HepG2 (cell line): ENCODE measurements around the gene TBC1D24. TPM values are rescaled to one million over a fixed set of nuclear protein-coding genes. Genes with fewer than 3 reads are reported as not detected.

ENCODE experiments used
- ATAC-seq: fragments of 200-7000 bp; cut with Tn5 transposase; 3 replicates; pipeline ENCODE4 v1.9.1; 2020; ENCODE audit warnings: mild to moderate bottlenecking, moderate library complexity
- BruUV-seq: library from RNA; stranded (reverse); fragments of 400-500 nt; replicated peaks from 2 replicates; lab custom pipeline; 2021; lab: Mats Ljungman, UMichigan
- CTCF ChIA-PET: fragments of 300-600 bp; formaldehyde crosslinking; extraction: SDS; loops from one replicate; lab custom pipeline; 2021; ENCODE audit warnings: low total read pairs, inconsistent platforms, low intra/inter-chr PET ratio; lab: Yijun Ruan, JAX
- POLR2A ChIA-PET: fragments of 350-600 bp; sonication (Branson Sonifier 250); formaldehyde crosslinking; loops from one replicate; lab custom pipeline; 2020; ENCODE audit warnings: antibody characterized with exemption, inconsistent platforms; lab: Yijun Ruan, JAX
- DNase-seq: peaks from one replicate; pipeline ENCODE4 v3.0.0-alpha.2; 2015; ENCODE audit warnings: low spot score
- FAIRE-seq: peaks from 3 replicates; lab custom pipeline; 2011; peaks lifted over from hg19 to GRCh38; lab: Jason Lieb, UNC
- H2AFZ ChIP-seq: one replicate; pipeline ENCODE4 v1.6.1; 2011; ENCODE audit warnings: low read length, inconsistent platforms
- H3K27ac ChIP-seq: fragments of 300-600 bp; 3 replicates; pipeline ENCODE4 v1.8.0; 2011; ENCODE audit warnings: mixed run types, mild to moderate bottlenecking, mixed read lengths, low read length, inconsistent platforms; ENCODE audit not compliant: insufficient read depth; ENCODE audit errors: extremely low read length
- H3K27me3 ChIP-seq, 2 experiments: fragments of 200-600 bp in 1 of 2; 2 replicates in 1 of 2; 3 replicates in 1 of 2; pipeline versions ENCODE4 v1.6.0 to v1.8.0; 2011; ENCODE audit warnings: low read length in 2 of 2, mild to moderate bottlenecking in 2 of 2, moderate library complexity in 2 of 2, inconsistent platforms in 1 of 2; ENCODE audit not compliant: insufficient read depth in 2 of 2, control insufficient read depth in 1 of 2
- H3K36me3 ChIP-seq, 2 experiments: fragments of 200-600 bp in 1 of 2; replicated peaks in 1 of 2; 2 replicates in 1 of 2; 3 replicates in 1 of 2; pipeline versions ENCODE4 v1.5.1 to v1.8.0; 2011; ENCODE audit warnings: low read length in 2 of 2, inconsistent platforms in 1 of 2; ENCODE audit not compliant: insufficient read depth in 2 of 2, control insufficient read depth in 1 of 2
- H3K4me1 ChIP-seq: 2 replicates; pipeline ENCODE4 v1.5.1; 2012; ENCODE audit warnings: low read length, inconsistent platforms; ENCODE audit not compliant: insufficient read depth
- H3K4me2 ChIP-seq: 2 replicates; pipeline ENCODE4 v1.6.0; 2011; ENCODE audit warnings: low read depth, low read length, inconsistent platforms
- H3K4me3 ChIP-seq, 3 experiments: fragments of 200-600 bp in 1 of 3; sonication (generic), shearing (Covaris generic) in 1 of 3; replicated peaks in 1 of 3; 2 replicates each; pipeline ENCODE4 v1.5.1; 2011 to 2016; ENCODE audit warnings: low read length in 3 of 3, inconsistent platforms in 2 of 3, low read depth in 2 of 3, mild to moderate bottlenecking in 2 of 3, control low read depth in 1 of 3, mixed read lengths in 1 of 3; ENCODE audit not compliant: insufficient read depth in 1 of 3
- H3K79me2 ChIP-seq: one replicate; pipeline ENCODE4 v1.6.1; 2011; ENCODE audit warnings: low read length, inconsistent platforms; ENCODE audit not compliant: insufficient read depth
- H3K9ac ChIP-seq: 2 replicates; pipeline ENCODE4 v1.6.0; 2011; ENCODE audit warnings: mild to moderate bottlenecking, low read depth, low read length, inconsistent platforms; ENCODE audit not compliant: insufficient read depth
- H3K9me3 ChIP-seq: 2 replicates; pipeline ENCODE4 v1.5.1; 2012; ENCODE audit warnings: mild to moderate bottlenecking, low read length
- H4K20me1 ChIP-seq: 2 replicates; pipeline ENCODE4 v1.6.0; 2011; ENCODE audit warnings: inconsistent platforms, mild to moderate bottlenecking, low read length, moderate library complexity; ENCODE audit not compliant: insufficient read depth
- ARNT ChIP-seq: fragments of 450-650 bp; IDR thresholded peaks from 2 replicates; pipeline ENCODE4 v1.6.1; 2017
- ARNT2 ChIP-seq: sonication (generic); formaldehyde crosslinking; IDR thresholded peaks from 2 replicates; pipeline ENCODE4 v1.8.0; 2022; ENCODE audit warnings: mild to moderate bottlenecking, low read depth, missing genetic modification reagents, moderate library complexity
- FOXA1 ChIP-seq, 2 experiments: fragments of 450-650 bp in 1 of 2; sonication (generic) in 1 of 2; formaldehyde crosslinking in 1 of 2; IDR thresholded peaks; 2 replicates each; pipeline versions ENCODE4 v1.4.0 to v1.6.1; 2016 to 2020; ENCODE audit warnings: missing genetic modification reagents in 1 of 2
- FOXJ3 ChIP-seq: sonication (generic); formaldehyde crosslinking; IDR thresholded peaks from 2 replicates; pipeline ENCODE4 v1.4.0; 2020; ENCODE audit warnings: missing genetic modification reagents, mild to moderate bottlenecking, borderline replicate concordance
- HNRNPUL1 ChIP-seq: fragments of 200-400 bp; formaldehyde crosslinking; IDR thresholded peaks from 2 replicates; pipeline ENCODE4 v1.6.1; 2017; ENCODE audit warnings: low read depth, mild to moderate bottlenecking, low read length, moderate library complexity
- NR3C1 ChIP-seq: sonication (generic); formaldehyde crosslinking; IDR thresholded peaks from 2 replicates; pipeline ENCODE4 v1.4.0; 2020; ENCODE audit warnings: missing genetic modification reagents
- PRMT3 ChIP-seq: sonication (generic); formaldehyde crosslinking; IDR thresholded peaks from 2 replicates; pipeline ENCODE4 v1.8.1; 2022; ENCODE audit warnings: low read depth, mild to moderate bottlenecking, moderate library complexity, missing genetic modification reagents, borderline replicate concordance
- RBAK ChIP-seq: sonication (generic); formaldehyde crosslinking; IDR thresholded peaks from 2 replicates; pipeline ENCODE4 v1.5.1; 2020; ENCODE audit warnings: mild to moderate bottlenecking, missing genetic modification reagents
- SIN3B ChIP-seq: fragments of 150-350 bp; IDR thresholded peaks from 2 replicates; pipeline ENCODE4 v1.6.1; 2014; ENCODE audit warnings: low read length
- SP4 ChIP-seq: sonication (generic); formaldehyde crosslinking; IDR thresholded peaks from 2 replicates; pipeline ENCODE4 v1.8.1; 2023; ENCODE audit warnings: mild to moderate bottlenecking, missing genetic modification reagents
- ZNF138 ChIP-seq: sonication (generic); formaldehyde crosslinking; IDR thresholded peaks from 2 replicates; pipeline ENCODE4 v1.5.0; 2020; ENCODE audit warnings: mild to moderate bottlenecking, low read depth, missing genetic modification reagents
- ZNF558 ChIP-seq: sonication (generic); formaldehyde crosslinking; IDR thresholded peaks from 2 replicates; pipeline ENCODE4 v1.9.0; 2022; ENCODE audit warnings: mild to moderate bottlenecking, missing genetic modification reagents, borderline replicate concordance
- ZNF614 ChIP-seq: IDR thresholded peaks from 2 replicates; pipeline ENCODE4 v1.6.1; 2018; ENCODE audit warnings: missing biosample characterization, missing genetic modification reagents, inconsistent platforms, borderline replicate concordance
- ZNF724P ChIP-seq: sonication (generic); formaldehyde crosslinking; IDR thresholded peaks from 2 replicates; pipeline ENCODE4 v1.8.0; 2022; ENCODE audit warnings: missing genetic modification reagents, borderline replicate concordance
- WGBS: methylation state at CpG from one replicate; pipeline ENCODE4 v1.1.6; 2017; ENCODE audit warnings: low lambda C conversion rate; 5-methylcytosine and 5-hydroxymethylcytosine counted together
- in situ Hi-C: cut with HindIII; loops from 2 replicates; pipeline ENCODE4 v1.10.0; 2017; ENCODE audit warnings: low pct_unique_long_range_greater_than_20kb; ENCODE audit not compliant: extremely low pct_ligation_motif_present
- intact Hi-C: fragments of 100-400 bp; cut with micrococcal nuclease; formaldehyde crosslinking; loops from one replicate; pipeline ENCODE4 v1.10.0; 2022; ENCODE audit not compliant: unreplicated experiment
- polyA plus RNA-seq, 8 experiments: library from polyadenylated mRNA; depleted of rRNA in 3 of 8; stranded (reverse) in 7 of 8; unstranded in 1 of 8; fragments of >200 nt; fragmentation: Illumina TruSeq in 4 of 8; extraction: Trizol in 4 of 8; gene quantifications; 2 replicates each; pipeline versions ENCODE4 v1.2.1 to v1.2.3, GENCODE V29; 2011 to 2016; ENCODE audit warnings: low read depth in 4 of 8, missing spikeins in 1 of 8, mixed read lengths in 1 of 8; ENCODE audit not compliant: insufficient read depth in 1 of 8
- total RNA-seq, 5 experiments: library from RNA; depleted of rRNA; stranded (reverse); fragments of >200 nt; fragmentation: Illumina TruSeq; extraction: Trizol; gene quantifications; 2 replicates each; pipeline ENCODE4 v1.2.3, GENCODE V29; 2016; ENCODE audit warnings: low read depth in 1 of 5
- TF ChIP-seq, protein P1 (sequence below): sonication (generic); formaldehyde crosslinking; IDR thresholded peaks from 2 replicates; pipeline ENCODE4 v1.4.0; 2020; ENCODE audit warnings: low read depth, mild to moderate bottlenecking, missing genetic modification reagents

Gene TBC1D24
- total and polyA plus RNA-seq, 2 of the 13 experiments (the other 11 are each of a cell fraction or from before 2014, with no cell fraction given), result 7.7 to 13.7 TPM

GRCh38 chr16:2447920-2448583, 26.9 kb upstream of the TBC1D24 start:
- no TSS peak for BruUV-seq
- TF ChIP-seq NR3C1 (CRISPR knock-in tag), result no peak
- no peak for TF ChIP-seq HNRNPUL1
- TF ChIP-seq ZNF558, result no peak
- no peak for TF ChIP-seq ARNT
- TF ChIP-seq SIN3B, result no peak
- TF ChIP-seq, protein P1, sequence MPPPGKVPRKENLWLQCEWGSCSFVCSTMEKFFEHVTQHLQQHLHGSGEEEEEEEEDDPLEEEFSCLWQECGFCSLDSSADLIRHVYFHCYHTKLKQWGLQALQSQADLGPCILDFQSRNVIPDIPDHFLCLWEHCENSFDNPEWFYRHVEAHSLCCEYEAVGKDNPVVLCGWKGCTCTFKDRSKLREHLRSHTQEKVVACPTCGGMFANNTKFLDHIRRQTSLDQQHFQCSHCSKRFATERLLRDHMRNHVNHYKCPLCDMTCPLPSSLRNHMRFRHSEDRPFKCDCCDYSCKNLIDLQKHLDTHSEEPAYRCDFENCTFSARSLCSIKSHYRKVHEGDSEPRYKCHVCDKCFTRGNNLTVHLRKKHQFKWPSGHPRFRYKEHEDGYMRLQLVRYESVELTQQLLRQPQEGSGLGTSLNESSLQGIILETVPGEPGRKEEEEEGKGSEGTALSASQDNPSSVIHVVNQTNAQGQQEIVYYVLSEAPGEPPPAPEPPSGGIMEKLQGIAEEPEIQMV, result no peak
- TF ChIP-seq ARNT2 (CRISPR knock-in tag), result no peak
- no peak for TF ChIP-seq ZNF724P (CRISPR knock-in tag)
- TF ChIP-seq FOXA1 (IDR thresholded peaks at IDR 0.05), result no peak
- TF ChIP-seq FOXA1 (CRISPR knock-in tag; IDR thresholded peaks at IDR 0.05), result no peak
- no peak for TF ChIP-seq RBAK (CRISPR knock-in tag)
- no peak for TF ChIP-seq ZNF138 (CRISPR knock-in tag)
- no peak for TF ChIP-seq ZNF614 (CRISPR knock-in tag)
- no peak for TF ChIP-seq FOXJ3 (CRISPR knock-in tag)
- no peak for TF ChIP-seq SP4
- TF ChIP-seq PRMT3, result no peak

More at GRCh38 chr16:2447920-2448583, 26.9 kb upstream of the TBC1D24 start:
- H3K9me3 ChIP-seq, result no peaks in the 10 kb centered on the region
- in situ Hi-C loops (no loop called here), intact Hi-C loops (no loop called here)
- no peaks in the 10 kb centered on the region for H3K4me1 ChIP-seq
- no peak for DNase-seq
- H2AFZ ChIP-seq, result no peak overlapping the region
- no peak for FAIRE-seq
- ChIA-PET CTCF (no interaction called here), POLR2A (no interaction called here)
- H4K20me1 ChIP-seq, result no peaks in the 10 kb centered on the region
- ATAC-seq, result no peak
- H3K4me2 ChIP-seq, result no peak overlapping the region
- H3K36me3 ChIP-seq, result peaks cover 25 to 64% of the 10 kb centered on the region in 2 experiments; a peak in 4 of 5 replicates
- no peak overlapping the region for H3K9ac ChIP-seq
- no peak overlapping the region for H3K27ac ChIP-seq
- no peaks in the 10 kb centered on the region for H3K79me2 ChIP-seq
- no peak overlapping the region for H3K4me3 ChIP-seq
- WGBS, result 98% methylated on average over 8 of the region's 11 CpGs
- no peaks in the 10 kb centered on the region for H3K27me3 ChIP-seq
